HG03457 (cell line): ENCODE data around the gene ZNF236.

Source experiments
- ATAC-seq: cut with Tn5 transposase; IDR thresholded peaks from one replicate; pipeline ENCODE4 v1.9.1; 2021; ENCODE audit warnings: moderate number of reproducible peaks; ENCODE audit not compliant: unreplicated experiment

The ZNF236 gene

DNA sequence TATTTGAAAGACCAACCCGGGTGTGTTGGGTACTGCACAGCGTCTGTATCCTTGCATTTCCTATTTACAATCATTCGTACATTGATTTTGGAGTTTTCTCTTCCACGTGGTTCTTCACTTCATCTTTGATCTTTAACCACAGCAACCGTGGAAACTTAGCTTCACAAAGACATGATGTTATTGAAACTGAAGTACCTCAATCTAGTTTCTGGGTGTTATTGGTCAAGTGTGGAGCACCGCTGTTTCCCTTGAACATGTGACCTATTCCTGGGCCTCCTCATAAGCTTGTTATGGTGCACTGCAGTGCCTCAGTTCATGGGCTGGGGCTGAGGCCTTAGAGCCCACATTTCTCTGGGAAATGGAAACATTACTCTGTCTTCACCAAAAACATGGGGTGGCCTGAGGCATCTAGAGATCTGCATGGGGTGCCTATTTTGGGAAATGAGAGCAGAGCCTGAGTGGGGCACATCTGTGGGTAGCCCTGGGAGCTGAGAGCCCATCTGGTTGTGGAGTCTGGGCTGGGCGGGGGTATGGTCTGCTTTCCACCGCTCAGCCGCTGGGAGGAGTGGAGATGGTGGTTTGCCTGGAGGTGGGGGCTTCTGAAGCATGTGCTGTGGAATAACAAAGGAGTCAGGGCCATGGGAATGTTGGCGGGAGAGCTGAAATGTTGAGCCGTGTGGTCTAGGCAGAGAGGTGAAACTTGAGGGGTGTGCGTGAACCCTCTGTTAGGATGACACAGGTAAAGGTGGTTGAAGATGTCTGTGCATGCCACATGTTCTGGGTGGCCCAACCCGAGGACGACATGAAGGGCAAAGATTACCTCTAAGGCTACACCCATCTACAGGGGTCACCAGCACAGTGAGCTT, 37.4 kb downstream of the ZNF236 start:
- ATAC-seq, result no peak

DNA sequence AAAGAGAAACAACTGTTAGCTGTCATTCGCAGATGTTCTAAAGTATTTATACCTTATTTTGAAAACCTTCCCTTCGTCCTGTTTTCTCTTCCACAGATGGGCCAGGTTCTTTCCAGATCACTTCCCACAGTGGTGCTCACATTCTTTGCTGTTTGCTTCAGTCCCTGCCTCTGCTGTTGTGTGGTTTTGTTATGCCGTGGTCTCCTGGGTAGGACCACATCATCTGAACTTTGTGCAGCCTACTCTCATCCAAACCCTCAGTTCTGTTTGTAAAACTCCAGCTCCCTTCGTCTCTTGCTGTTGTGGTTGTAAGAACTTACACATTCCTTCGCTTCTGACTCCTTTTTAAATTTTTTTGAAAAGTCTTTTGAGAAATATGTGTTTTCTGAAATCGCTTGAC, 38.1 kb downstream of the ZNF236 start:
- no peak for ATAC-seq

DNA sequence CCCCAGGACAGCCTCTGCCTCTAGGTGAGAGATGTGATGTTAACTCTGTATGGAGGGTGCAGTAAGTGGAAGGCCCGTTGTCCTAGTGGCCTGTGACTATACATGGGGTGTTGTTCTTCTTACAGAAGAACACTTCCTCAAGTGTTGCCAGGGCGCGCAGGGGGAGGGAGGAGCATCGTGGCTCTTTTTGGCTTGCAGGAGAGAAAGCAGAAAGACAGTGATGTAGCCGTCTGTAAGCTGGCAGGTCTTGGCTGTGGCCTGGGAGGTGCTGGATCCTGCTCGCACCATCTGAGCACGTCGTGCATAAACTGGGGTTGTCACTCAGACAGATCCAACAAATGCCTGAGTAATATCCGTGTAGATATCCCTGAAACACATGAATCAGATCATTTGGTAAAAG, 44.3 kb downstream of the ZNF236 start:
- ATAC-seq, result no peak

DNA sequence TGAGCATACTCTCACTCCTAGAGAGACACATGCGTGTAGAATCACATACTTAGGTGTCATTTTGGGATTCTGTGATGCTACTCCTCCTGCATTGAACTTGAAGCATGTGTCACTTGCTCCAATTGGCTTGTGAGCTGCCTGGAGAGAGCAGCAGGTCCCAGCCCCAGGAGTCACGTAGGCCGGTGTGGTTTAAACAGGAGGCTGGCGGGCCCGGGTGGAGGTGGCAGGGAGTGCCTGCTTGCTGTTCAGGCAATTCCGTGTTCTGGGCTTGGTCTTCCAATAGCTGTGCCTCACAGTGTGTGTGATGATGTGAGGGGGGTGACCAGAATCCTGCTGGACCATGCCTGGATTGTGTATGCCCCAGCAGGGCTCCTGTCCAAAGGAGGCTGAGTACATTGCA, 51.0 kb downstream of the ZNF236 start:
- ATAC-seq, result no peak

DNA sequence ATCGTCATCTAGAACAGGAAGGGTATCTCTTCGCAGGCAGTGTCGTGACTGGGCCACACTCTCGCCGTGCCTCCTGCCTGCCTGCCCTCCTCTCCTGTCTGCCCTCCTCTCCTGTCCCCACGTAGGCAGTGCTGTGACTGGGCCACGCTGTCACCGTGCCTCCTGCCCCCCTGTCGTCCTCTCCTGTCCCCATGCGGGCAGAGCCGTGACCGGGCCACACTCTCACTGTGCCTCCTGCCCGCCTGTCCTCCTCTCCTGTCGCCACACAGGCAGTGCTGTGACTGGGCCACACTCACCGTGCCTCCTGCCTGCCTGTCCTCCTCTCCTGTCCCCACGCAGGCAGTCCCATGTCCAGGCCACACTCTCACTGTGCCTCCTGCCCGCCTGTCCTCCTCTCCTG, 51.4 kb downstream of the ZNF236 start:
- no peak for ATAC-seq

DNA sequence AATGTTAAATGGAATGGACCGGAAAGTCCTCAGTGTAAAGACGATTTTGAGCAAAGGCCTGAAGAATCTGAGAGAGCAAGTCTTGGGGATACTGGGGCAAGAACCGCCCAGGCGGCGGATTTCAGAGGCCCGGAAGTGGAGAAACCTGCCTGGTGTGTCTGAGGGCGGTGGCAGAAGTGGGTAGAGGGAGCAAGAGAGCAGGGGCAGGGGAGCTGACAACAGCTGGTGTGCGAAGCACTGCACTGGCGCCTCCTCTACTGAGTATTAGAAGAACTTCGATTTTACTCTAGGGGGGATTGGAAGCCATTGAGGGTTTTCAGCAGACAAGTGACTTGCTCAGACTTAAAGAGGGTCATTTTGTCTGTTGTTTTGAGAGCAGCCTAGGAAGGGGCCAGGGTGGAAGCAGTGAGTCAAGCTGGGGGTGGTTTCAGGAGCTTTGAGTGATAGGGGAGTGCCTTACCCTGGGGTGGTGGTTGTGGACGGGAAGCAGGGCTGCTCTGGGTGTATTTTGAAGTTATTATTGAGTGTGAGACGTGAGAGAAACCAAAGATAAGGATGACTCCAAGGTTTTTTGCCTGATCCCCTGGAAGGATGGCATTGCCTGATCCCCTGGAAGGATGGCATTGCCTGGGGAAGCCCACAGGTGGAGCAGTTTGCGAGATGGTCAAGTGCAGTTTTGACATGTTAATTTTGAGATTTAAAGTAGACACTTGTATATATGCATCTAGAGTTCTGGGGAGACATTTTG, 52.5 kb downstream of the ZNF236 start:
- ATAC-seq, result no peak

DNA sequence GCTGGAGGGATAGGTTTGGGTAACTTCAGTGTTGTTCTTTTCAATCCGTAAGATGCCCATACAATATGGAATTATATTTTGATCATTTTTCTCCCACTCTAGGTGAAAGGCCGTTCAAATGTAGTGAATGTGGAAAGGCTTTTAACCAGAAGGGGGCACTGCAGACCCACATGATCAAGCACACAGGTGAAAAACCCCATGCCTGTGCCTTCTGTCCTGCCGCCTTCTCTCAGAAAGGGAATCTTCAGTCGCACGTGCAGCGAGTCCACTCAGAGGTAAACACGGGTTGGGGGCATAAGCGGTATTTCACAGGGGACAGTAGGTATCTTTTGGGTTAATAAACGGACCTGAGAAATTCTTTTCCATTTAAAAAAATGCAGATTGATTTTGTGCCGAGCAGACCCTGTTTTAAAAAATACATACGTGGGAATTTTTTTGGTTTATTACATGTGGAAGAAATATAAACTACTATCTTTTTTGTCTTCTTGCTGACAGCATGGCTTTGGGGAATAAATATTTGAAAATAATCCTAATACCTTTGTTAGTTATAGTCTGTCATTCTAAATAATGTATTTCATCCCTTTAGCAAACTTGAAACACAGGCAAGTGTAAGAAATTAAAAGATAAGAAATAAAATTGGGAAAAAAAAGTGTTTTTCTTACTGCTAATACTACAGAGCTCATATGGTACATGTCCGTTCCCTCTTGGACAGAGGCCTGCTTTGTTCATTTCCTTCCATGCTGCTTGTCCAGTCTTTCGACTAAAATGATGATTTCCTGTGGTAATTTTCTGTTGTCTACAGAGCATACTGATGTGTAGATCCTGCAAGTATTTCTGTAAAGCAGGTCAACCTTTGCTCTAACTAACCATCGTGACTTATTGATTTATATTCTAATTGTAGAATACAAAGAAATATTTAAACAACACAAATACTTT, 53.3 kb downstream of the ZNF236 start:
- ATAC-seq, result no peak

DNA sequence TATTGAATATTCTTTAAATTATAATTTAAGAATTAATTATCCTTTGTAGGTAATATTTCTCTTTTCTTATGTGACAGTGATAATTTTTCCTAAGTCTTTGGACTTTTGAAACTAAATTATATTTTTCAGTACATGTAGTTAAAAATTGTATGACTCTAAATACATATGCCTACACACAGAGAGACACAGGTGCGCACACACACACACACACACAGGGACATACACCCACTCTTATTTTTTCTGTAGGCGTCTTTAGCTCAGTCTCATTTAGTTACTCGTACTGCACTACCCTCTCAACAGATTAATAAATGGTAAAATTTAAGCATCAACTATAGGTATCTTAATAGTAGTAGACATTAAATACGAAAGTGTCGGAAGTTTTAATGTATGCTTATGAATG, 56.1 kb downstream of the ZNF236 start:
- no peak for ATAC-seq

DNA sequence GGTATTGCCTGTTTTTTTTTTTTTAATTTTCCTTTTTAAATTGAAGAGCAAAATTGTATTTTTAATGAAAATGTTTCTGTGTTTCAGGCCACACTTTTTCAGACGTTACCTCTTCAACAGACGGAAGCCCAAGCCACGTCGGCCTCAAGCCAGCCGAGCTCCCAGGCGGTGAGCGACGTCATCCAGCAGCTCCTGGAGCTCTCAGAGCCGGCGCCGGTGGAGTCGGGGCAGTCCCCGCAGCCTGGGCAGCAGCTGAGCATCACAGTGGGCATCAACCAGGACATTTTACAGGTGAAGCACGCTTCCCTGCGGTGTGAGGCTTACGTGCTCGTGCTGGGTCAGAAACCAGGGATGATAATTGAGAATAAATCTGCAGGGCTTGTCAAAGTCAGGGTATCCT, 57.7 kb downstream of the ZNF236 start:
- no peak for ATAC-seq

DNA sequence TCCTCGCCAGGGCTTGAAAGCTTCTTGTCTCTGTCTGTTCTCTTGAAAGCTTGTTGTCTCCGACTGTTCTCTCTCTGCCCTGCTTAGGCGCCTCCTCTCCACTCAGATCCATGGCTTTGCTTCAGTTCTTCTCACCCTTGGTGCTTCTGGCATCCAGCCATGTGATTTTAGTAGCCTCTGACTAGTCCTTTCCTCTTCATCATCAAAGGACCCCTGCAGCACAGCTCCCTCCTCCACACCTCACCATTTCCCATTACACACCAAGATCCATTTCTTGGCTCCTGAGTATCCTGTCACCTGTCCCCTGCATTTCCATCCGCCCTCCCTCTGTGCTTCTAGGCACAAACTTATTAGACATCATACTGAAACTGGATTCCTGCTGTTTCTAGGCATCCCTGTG, 59.4 kb downstream of the ZNF236 start:
- ATAC-seq, result no peak

DNA sequence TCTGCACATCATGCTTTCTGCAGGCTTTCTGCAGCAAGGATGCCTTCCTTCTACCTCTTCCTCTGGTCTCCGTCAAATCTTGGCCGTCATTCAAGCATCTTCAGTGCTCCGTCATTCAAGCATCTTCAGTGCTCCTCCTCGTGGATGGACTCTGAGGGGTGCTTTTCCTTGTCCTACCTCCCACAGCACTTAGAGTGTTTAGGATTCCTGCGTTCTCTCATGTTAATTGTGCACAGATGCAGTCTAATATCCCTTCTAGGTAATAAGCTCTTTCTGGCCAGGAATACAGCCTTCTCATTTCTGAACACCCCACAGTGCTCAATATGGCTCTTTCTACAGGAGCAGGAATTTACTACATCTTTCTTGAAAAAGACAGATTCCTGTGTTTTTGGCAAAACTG, 59.8 kb downstream of the ZNF236 start:
- ATAC-seq, result no peak

DNA sequence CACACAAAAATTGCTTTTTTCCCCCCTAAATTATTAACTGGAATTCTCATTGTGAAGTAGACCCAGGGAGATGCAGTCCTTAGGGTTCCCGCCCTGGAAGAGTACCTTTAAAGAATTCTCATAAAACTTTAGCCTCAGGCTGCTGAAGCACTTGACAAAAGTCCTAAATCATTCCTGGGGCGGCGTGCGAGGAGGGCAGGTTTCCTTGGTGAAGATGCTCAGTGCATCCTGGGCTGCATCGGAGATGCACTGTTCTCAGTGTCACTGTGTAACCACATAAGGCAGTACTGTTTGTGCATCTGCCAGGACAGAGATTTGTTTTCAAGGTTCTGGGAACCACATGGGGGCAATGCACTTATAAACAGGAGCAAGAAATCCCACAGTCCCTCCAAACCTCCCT, 62.6 kb downstream of the ZNF236 start:
- no peak for ATAC-seq

DNA sequence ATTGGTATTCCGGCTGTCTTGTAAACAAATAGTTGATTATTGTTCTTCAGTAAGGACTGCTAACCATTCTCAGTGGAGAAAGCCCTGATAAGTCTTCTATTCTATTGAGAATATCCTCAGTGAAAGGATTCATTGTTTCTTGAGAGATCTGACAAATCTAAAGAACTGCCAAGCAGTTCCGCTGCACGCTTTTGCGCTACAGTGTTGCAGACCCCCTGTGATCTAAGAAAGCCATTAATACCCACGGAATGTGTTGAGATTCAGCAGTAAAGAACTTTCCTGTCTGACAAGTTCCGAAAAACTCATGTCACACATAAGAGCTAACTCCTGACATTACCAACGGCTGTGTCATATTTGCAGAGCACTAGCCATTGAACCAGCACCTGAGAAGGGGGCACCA, 63.8 kb downstream of the ZNF236 start:
- ATAC-seq, result no peak

DNA sequence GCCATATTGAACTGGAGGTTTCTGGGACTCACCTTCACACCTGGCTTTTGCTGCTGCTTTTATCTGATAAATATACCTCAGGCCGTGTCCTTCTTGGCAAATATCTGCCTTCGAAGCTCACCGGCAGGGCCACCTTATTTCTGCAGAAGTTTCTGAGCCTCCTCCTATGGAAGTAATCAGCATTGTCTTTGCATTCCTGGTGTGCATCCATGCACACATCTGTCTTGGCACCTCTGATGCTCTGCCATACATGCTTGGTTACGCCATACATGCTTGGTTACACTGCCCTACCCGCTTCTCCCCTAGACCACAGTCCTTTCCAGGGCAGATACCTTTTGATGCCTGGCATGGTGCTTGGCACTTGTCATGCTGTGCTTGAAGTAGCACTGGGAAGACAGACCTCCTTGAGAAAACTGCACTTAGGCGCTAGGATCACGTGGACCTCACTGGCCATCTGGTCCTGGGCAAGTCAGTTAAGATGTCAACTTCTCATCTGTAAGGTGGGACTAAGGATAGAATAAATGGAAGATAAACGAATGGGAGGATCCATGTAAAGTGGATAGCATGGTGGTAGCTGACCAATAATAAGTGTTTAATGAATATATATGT, 66.8 kb downstream of the ZNF236 start:
- no peak for ATAC-seq

DNA sequence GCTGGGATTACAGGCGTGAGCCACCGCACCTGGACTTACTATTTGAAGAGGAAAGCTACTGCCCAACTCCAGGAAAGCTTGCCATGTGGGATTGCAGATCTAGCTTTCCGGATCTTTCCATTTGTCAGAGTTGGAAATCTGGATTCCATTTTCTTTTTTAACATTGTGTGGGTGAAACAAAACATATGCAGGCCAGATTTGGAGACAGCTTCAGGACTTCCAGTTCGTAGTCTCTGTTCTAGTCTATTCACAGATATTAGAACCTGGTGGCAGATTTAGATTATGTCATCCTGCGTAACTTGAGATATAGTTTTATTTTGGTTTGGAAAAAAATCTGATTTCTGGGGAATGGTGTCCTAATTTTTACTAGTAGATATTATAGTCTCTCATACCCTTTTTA, 70.5 kb downstream of the ZNF236 start:
- ATAC-seq, result no peak

DNA sequence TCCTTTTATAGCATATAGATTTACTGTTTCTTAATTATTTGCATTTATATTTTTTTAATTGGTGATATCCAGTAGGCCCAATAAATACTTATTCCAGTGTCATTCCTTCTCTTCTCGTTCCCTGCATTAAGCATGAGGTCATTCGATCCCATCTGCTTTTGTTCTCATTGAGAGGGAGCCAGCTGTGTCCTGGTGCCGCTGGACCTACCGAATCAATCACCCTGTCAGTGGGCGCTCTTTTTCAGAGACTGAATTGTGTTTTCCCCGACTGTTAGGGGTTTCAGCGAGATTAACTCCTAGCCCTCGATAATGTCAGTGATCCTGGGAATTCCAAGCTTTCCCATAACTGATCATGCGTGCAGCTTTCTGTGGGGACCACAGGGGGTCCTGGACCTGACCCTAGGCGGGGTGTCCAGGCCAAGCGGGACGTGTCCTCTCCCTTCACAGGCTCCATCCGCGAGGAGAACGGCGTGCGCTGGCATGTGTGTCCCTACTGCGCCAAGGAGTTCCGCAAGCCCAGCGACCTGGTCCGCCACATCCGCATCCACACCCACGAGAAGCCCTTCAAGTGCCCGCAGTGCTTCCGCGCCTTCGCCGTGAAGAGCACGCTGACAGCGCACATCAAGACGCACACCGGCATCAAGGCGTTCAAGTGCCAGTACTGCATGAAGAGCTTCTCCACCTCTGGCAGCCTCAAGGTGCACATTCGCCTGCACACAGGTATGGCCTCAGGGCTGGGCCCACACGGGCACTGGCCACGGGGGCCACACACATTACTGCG, 72.4 kb downstream of the ZNF236 start:
- ATAC-seq, result no peak

DNA sequence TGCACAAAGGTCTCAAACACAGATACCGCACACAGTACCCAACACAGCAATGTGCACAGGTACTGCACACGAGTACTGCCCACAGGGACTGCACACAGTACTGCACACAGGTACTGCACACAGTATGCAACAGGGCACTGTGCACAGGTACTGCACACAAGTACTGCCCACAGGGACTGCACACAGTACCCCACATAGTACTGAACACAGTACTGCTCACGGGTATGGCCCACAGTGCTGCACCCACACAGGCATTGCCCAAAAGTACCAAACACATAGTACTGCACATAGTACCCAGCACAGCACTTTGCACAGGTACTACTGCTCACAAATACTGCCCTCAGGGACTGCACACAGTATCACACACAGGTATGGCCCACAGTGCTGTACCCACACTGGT, 73.1 kb downstream of the ZNF236 start:
- ATAC-seq, result no peak

DNA sequence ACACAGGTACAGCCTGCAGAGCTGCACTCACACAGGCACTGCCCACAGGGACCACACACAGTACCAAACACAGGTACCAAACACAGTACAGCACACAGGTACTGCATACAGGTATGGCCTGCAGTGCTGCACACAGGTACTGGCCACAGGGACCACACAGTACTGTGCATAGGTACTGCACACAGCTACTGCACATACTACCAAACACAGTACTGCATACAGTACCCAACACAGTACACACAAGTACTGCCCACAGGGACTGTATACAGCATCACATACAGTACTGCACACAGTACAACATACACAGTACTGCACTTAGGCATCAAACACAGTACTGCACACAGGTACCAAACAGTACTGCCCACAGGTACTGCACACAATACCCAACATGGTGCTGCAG, 74.3 kb downstream of the ZNF236 start:
- ATAC-seq, result no peak

DNA sequence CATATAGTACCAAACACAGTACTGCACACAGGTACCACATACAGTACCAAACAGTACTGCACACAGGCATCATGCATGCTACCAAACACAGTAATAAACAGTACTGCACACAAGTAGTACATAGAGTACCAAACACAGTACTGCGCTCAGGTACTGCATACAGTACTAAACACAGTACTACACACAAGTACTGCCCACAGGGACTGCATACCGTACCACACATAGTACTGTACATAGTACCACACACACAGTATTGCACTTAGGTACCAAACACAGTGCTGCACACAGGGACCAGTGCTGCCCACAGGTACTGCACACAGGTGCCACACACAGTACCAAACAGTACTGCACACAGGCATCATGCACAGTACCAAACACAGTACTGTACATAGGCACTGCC, 74.9 kb downstream of the ZNF236 start:
- ATAC-seq, result no peak

DNA sequence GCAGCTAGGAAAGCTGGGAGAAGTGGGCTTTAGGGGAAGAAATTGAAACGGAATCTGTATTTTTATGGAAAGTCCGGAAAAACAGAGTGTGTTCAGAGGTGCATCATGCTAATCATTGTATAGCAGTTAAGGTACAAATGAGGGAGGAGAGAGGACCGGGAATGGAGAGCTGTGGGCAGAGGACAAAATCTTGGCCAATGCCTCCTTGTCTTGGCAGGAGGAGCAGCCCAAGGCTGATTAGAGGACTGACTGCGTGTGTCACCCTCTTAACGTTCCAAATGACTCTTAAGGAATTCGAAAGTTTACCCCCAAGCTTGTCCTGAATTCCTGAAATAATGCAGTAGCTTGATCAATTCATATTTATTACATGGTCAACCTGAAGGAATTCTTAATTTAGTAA, 81.0 kb downstream of the ZNF236 start:
- no peak for ATAC-seq
